Measurements from ENCODE around the gene PRKRA. TPM values are rescaled to one million over a fixed set of nuclear protein-coding genes. Genes with fewer than 3 reads are reported as not detected.

PRKRA gene
- total RNA-seq, 2 donors from 2014 or later = 41.4 to 47.1 TPM

- no peak for DNase-seq (ENCODE audit: low spot score)
- no peak for TF ChIP-seq CTCF (IDR thresholded peaks at IDR 0.05)
- H3K27ac ChIP-seq = no peak overlapping the region
- H3K27me3 ChIP-seq = no peaks in the 10 kb centered on the region
- H3K36me3 ChIP-seq = no peaks in the 10 kb centered on the region
- no peak overlapping the region for H3K4me3 ChIP-seq
- no peaks in the 10 kb centered on the region for H3K9me3 ChIP-seq
- H3K4me1 ChIP-seq = peaks cover 0 to 6% of the 10 kb centered on the region in 2 donors
Observed at GRCh38 chr2:178412047-178412446, 38.9 kb downstream of the PRKRA start.

- DNase-seq (ENCODE audit: low spot score) = no peak
- Histone ChIP-seq H3K9me3 (no peaks in the 10 kb centered on the region), H3K36me3 (no peaks in the 10 kb centered on the region), H3K4me1 (no peaks in the 10 kb centered on the region), H3K27me3 (no peaks in the 10 kb centered on the region), H3K27ac (no peak overlapping the region), H3K4me3 (no peak overlapping the region)
- TF ChIP-seq CTCF (IDR thresholded peaks at IDR 0.05) = no peak
Observed at GRCh38 chr2:178409261-178409660, 41.7 kb downstream of the PRKRA start.

GRCh38 chr2:178404368-178404767, 46.6 kb downstream of the PRKRA start:
- TF ChIP-seq CTCF (IDR thresholded peaks at IDR 0.05) = no peak
- DNase-seq (ENCODE audit: low spot score) = no peak
- H3K27me3 ChIP-seq = no peaks in the 10 kb centered on the region
- H3K4me1 ChIP-seq = no peaks in the 10 kb centered on the region
- no peaks in the 10 kb centered on the region for H3K9me3 ChIP-seq
- H3K27ac ChIP-seq = no peak overlapping the region
- H3K36me3 ChIP-seq = no peaks in the 10 kb centered on the region
- no peak overlapping the region for H3K4me3 ChIP-seq

GRCh38 chr2:178403671-178404306, 47.2 kb downstream of the PRKRA start:
- Histone ChIP-seq H3K4me1 (no peaks in the 10 kb centered on the region), H3K27me3 (no peaks in the 10 kb centered on the region), H3K4me3 (no peak overlapping the region), H3K9me3 (no peaks in the 10 kb centered on the region), H3K36me3 (no peaks in the 10 kb centered on the region), H3K27ac (no peak overlapping the region)
- no peak for DNase-seq (ENCODE audit: low spot score)
- TF ChIP-seq CTCF (IDR thresholded peaks at IDR 0.05) = no peak

- DNase-seq (ENCODE audit: low spot score) = no peak
- Histone ChIP-seq H3K36me3 (no peaks in the 10 kb centered on the region), H3K27me3 (no peaks in the 10 kb centered on the region), H3K4me3 (no peak overlapping the region), H3K27ac (no peak overlapping the region), H3K4me1 (no peaks in the 10 kb centered on the region), H3K9me3 (no peaks in the 10 kb centered on the region)
- no peak for TF ChIP-seq CTCF (IDR thresholded peaks at IDR 0.05)
Observed at GRCh38 chr2:178401994-178402437, 49.0 kb downstream of the PRKRA start.
